Esophagus muscularis mucosa (tissue), 4 donors: Measurements from ENCODE around the gene KCNAB2. TPM values are rescaled to one million over a fixed set of nuclear protein-coding genes. Genes with fewer than 3 reads are reported as not detected.

Experiments used
- DNase-seq: peaks from one replicate; pipeline ENCODE4 v3.0.0-alpha.2; 2017; ENCODE audit errors: extremely low spot score
- H3K27ac ChIP-seq, 4 donors: fragments of 200-600 bp; sonication (generic); replicated peaks in 1 of 4; 1 replicate in 3 of 4; 2 replicates in 1 of 4; pipeline ENCODE4 v1.5.1; 2016 to 2019; ENCODE audit warnings: mild to moderate bottlenecking in 1 of 4
- H3K27me3 ChIP-seq, 4 donors: fragments of 200-600 bp; sonication (generic); one replicate each; pipeline versions ENCODE4 v1.5.1 to v1.6.0; 2016 to 2019
- H3K36me3 ChIP-seq, 4 donors: fragments of 200-600 bp; sonication (generic); one replicate each; pipeline ENCODE4 v1.5.1; 2016 to 2019
- H3K4me1 ChIP-seq, 4 donors: fragments of 200-600 bp; sonication (generic); one replicate each; pipeline ENCODE4 v1.5.1; 2016 to 2019
- H3K4me3 ChIP-seq, 4 donors: fragments of 200-600 bp; sonication (generic); 1 replicate in 2 of 4; 2 replicates in 2 of 4; pipeline ENCODE4 v1.5.1; 2016 to 2019; ENCODE audit warnings: mild to moderate bottlenecking in 4 of 4, moderate library complexity in 1 of 4
- H3K9me3 ChIP-seq, 4 donors: fragments of 200-600 bp; sonication (generic); 1 replicate in 3 of 4; 2 replicates in 1 of 4; pipeline ENCODE4 v1.5.1; 2016 to 2019
- EP300 ChIP-seq: sonication (generic); formaldehyde crosslinking; IDR thresholded peaks from one replicate; pipeline ENCODE4 v1.6.1; 2017; ENCODE audit warnings: antibody characterized with exemption
- POLR2A ChIP-seq: fragments of 450-650 bp; IDR thresholded peaks from one replicate; pipeline ENCODE4 v1.6.1; 2017; ENCODE audit warnings: antibody characterized with exemption, moderate library complexity, mild to moderate bottlenecking, low read depth
- POLR2AphosphoS5 ChIP-seq, 2 donors: sonication (generic); formaldehyde crosslinking; IDR thresholded peaks; one replicate each; pipeline ENCODE4 v1.6.1; 2017; ENCODE audit warnings: antibody characterized with exemption in 2 of 2
- WGBS: methylation state at CpG from one replicate; pipeline ENCODE4 v1.1.5; 2018; 5-methylcytosine and 5-hydroxymethylcytosine counted together
- intact Hi-C: fragments of 100-400 bp; cut with DNase I; formaldehyde crosslinking; loops from one replicate; pipeline ENCODE4 v1.15.1; 2023
- total RNA-seq, 4 donors: library from RNA; depleted of rRNA; stranded (reverse); fragments of >200 nt; gene quantifications; one replicate each; pipeline versions ENCODE4 v1.1.0 to v1.2.1, GENCODE V29; 2016
- TF ChIP-seq, protein P1 (sequence below), 3 experiments: fragments of 200-600 bp in 2 of 3; fragments of 450-650 bp in 1 of 3; sonication (generic) in 2 of 3; IDR thresholded peaks; one replicate each; pipeline ENCODE4 v1.5.1; 2017 to 2019; ENCODE audit warnings: antibody characterized with exemption in 3 of 3, mild to moderate bottlenecking in 2 of 3, moderate library complexity in 1 of 3

Gene KCNAB2
- total RNA-seq, 4 donors from 2014 or later = 10.4 to 19.3 (median 13.2) TPM

DNA sequence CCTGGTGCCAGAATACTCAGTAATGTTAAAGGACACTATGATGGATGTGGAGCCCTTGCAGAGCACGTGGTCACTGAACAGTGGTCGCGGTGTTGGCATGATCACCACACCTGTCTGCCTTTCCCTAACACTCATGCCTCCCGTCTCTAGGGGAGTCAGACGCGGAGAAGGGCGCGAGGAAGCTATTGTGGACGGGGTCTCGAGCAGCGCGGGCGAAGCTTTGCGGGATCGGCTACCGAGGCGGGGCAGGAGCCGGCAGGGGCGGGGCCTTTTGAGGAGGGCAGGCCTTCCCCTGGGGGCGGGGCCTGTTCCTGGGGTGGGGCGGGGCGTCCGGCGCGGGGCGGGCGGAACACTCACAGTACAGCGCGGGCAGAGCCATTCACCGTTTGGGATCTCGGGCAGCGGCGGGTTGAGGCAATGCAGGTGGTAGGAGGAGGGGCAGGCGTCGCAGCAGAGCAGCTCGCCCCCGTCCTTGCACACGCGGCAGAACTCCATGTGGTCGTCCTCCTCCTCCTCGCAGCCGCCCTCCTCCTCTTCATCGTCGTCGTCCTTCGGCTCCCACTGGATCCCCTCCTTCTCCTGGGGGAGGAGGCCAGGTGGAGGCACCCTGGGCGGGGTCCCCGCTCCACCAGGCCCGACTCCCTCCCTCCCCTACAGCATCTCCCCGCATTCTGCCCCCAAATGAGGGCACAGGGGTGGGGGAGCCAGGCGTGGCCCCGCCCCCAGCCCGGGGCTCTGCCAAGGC lies 103.0 kb downstream of the KCNAB2 start:
- Histone ChIP-seq H3K27ac (no peak overlapping the region), H3K4me3 (peak overlapping the region; percentile 28 to 39 (median 34)), H3K9me3 (no peaks in the 10 kb centered on the region), H3K4me1 (peaks cover 6 to 15% (median 12%) of the 10 kb centered on the region in 4 donors), H3K36me3 (peaks cover 0 to 2% (median 0%) of the 10 kb centered on the region in 4 donors), H3K27me3 (peaks cover 0 to 48% (median 5%) of the 10 kb centered on the region in 4 donors)
- no peak for DNase-seq
- TF ChIP-seq POLR2A = no peak
- TF ChIP-seq, protein P1, sequence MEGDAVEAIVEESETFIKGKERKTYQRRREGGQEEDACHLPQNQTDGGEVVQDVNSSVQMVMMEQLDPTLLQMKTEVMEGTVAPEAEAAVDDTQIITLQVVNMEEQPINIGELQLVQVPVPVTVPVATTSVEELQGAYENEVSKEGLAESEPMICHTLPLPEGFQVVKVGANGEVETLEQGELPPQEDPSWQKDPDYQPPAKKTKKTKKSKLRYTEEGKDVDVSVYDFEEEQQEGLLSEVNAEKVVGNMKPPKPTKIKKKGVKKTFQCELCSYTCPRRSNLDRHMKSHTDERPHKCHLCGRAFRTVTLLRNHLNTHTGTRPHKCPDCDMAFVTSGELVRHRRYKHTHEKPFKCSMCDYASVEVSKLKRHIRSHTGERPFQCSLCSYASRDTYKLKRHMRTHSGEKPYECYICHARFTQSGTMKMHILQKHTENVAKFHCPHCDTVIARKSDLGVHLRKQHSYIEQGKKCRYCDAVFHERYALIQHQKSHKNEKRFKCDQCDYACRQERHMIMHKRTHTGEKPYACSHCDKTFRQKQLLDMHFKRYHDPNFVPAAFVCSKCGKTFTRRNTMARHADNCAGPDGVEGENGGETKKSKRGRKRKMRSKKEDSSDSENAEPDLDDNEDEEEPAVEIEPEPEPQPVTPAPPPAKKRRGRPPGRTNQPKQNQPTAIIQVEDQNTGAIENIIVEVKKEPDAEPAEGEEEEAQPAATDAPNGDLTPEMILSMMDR (IDR thresholded peaks at IDR 0.05) = no peak
- no peak for TF ChIP-seq POLR2AphosphoS5 (IDR thresholded peaks at IDR 0.05)
- TF ChIP-seq EP300 = no peak
- intact Hi-C loops = no loop called here
- 16% methylated on average over 10 of the region's 53 CpGs for WGBS

GRCh38 chr1:6149597-6149996 lies 103.9 kb downstream of the KCNAB2 start:
- intact Hi-C loops = no loop called here
- peaks cover 6 to 15% (median 12%) of the 10 kb centered on the region in 4 donors for H3K4me1 ChIP-seq
- no peaks in the 10 kb centered on the region for H3K9me3 ChIP-seq
- H3K27ac ChIP-seq = no peak overlapping the region
- no peak for DNase-seq
- TF ChIP-seq EP300 = no peak
- no peak for TF ChIP-seq POLR2A
- no peak for TF ChIP-seq POLR2AphosphoS5 (IDR thresholded peaks at IDR 0.05)
- TF ChIP-seq, protein P1 (IDR thresholded peaks at IDR 0.05) = no peak
- no peak overlapping the region for H3K4me3 ChIP-seq
- WGBS = 94% methylated on average over 1 of the region's 1 CpG
- peaks cover 0 to 43% (median 5%) of the 10 kb centered on the region in 4 donors for H3K27me3 ChIP-seq
- peaks cover 0 to 2% (median 0%) of the 10 kb centered on the region in 4 donors for H3K36me3 ChIP-seq

DNA sequence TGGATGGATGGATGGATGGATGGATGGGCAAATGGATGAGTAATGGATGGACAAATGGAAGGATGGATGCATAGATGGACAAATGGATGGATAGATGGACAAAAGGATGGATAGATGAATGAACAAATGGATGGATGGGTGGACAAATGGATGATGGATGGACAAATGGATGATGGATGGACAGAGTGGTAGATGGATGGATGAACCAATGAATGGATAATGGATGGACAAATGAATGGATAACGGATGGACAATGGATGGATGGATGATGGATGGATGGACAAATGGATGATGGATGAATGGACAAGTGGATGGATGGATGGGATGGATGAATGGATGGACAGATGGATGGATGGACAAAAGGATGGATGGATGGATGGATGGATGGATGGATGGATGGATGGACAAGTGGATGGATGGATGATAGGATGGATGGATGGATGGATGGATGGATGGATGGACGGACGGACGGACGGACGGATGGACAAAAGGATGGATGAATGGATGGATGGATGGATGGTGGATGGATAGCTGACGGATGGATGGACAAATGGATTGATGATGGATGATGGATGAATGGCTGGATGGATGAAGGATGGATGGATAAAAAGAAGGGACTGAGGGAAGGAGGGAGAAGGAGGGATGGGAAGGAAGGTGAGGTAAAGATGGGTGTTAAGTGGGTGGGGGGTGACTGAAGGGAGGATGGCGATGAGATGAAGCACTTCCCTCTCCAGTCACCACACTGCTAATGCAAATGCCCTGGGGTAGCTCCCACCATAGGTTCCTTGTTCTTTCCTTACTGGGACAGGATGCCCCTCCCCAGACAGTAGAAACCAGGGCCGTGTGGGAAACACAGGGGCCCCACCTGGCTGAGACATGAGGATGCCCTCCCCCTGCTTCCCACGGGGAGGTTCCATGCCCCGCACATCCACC lies 104.6 kb downstream of the KCNAB2 start:
- TF ChIP-seq EP300 = no peak
- TF ChIP-seq, protein P1 (IDR thresholded peaks at IDR 0.05) = no peak
- TF ChIP-seq POLR2A = no peak
- TF ChIP-seq POLR2AphosphoS5 (IDR thresholded peaks at IDR 0.05) = no peak
- peaks cover 0 to 40% (median 5%) of the 10 kb centered on the region in 4 donors for H3K27me3 ChIP-seq
- peaks cover 6 to 15% (median 12%) of the 10 kb centered on the region in 4 donors for H3K4me1 ChIP-seq
- 75% methylated on average over 11 of the region's 11 CpGs for WGBS
- no peak for DNase-seq
- H3K36me3 ChIP-seq = peaks cover 0 to 2% (median 0%) of the 10 kb centered on the region in 4 donors
- intact Hi-C loops = no loop called here
- no peak overlapping the region for H3K27ac ChIP-seq
- H3K4me3 ChIP-seq = no peak overlapping the region
- H3K9me3 ChIP-seq = no peaks in the 10 kb centered on the region

Other genes starting within 250 kb of the KCNAB2 start
- gene NPHP4, start 53.5 kb upstream of the KCNAB2 start, total RNA-seq = 1 to 10 TPM; 6.5 to 9.1 (median 8.0) TPM
- gene CHD5, start 134.4 kb downstream of the KCNAB2 start, total RNA-seq = 10 to 100 TPM in 2 of 4 donors, 1 to 10 TPM in 2; 5.5 to 16.9 (median 12.0) TPM
- 100 to 1,000 TPM; 150 to 225 (median 218) TPM for gene RPL22, start 153.7 kb downstream of the KCNAB2 start, total RNA-seq
- gene RNF207, start 160.2 kb downstream of the KCNAB2 start, total RNA-seq = 10 to 100 TPM; 10.8 to 43.2 (median 20.2) TPM
- gene ICMT, start 190.1 kb downstream of the KCNAB2 start, total RNA-seq = 10 to 100 TPM; 60.0 to 89.5 (median 77.8) TPM
- not detected for gene HES3, start 198.3 kb downstream of the KCNAB2 start, total RNA-seq
- gene GPR153, start 215.2 kb downstream of the KCNAB2 start, total RNA-seq = 10 to 100 TPM in 2 of 4 donors, 1 to 10 TPM in 2; 5.5 to 11.0 (median 9.3) TPM